SKM-1 treated with dmso at 0.1 percent for 144 hours (cell line): ENCODE results near the gene GAP43.
"Not testable (repeated sequence)": the region's sequence is repeated elsewhere in the genome, so short reads cannot be mapped to it uniquely, and the experiment has no call there.

Experiments used
- DNase-seq: peaks from one replicate; lab custom pipeline; 2025; ENCODE audit not compliant: unreplicated experiment; lab: John Stamatoyannopoulos, UW

The GAP43 gene

DNA sequence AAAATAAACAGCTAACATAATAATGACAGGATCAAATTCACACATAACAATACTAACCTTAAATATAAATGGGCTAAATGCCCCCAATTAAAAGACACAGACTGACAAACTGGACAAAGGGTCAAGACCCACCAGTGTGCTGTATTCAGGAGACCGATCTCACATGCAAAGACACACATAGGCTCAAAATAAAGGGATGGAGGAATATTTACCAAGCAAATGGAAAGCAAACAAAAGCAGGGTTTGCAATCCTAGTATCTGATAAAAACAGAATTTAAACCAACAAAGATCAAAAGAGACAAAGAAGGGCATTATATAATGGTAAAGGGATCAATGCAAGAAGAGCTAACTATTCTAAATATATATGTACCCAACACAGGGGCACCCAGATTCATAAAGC, 129.7 kb downstream of the GAP43 start:
- not testable (repeated sequence) for DNase-seq

GRCh38 chr3:115758076-115758763, 134.9 kb downstream of the GAP43 start:
- no peak for DNase-seq

GRCh38 chr3:115760716-115761115, 137.4 kb downstream of the GAP43 start:
- DNase-seq: no peak

- DNase-seq: no peak
These were observed 138.6 kb downstream of the GAP43 start for GRCh38 chr3:115761927-115762305.

DNA sequence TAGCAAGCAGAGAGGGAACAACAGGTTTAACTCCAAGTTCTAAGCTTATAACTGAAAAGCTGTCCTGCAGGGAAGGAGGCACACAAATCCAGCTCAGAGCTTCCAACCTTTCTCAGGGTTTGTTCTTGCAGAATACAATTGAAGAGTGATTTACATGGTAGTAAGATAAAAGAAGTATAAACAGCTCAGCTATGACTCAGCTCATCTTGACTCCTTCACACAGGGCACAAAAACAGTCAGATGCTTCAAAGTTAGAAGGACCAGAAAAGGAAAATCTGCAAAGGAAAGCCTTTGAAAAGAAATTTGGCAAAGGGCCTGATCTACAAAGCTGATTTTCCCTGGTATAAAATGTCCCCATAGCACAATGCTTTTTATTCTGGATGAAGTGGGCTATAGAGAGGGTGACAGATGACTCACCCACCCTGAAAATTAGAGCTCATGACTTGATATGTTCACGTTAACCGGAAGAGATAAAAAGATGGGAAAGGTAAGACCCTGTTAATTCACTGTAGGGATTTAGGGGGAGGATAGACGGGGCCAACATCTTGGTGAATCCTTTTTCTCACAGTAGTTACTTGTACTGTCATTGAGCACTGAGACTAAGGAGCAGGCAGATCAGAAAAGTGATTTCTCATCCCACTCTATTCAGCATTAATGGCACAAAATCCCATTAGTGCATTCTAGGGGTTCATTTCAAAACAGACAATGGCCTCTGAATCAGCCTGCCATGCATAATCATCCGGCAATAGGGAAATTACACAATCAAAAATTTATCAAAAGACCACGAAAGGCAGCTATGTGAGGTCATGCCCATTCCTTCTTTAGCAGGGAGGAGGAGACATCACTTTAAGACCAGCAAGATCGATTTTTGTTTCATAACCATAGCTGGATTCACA, 143.5 kb downstream of the GAP43 start:
- no peak for DNase-seq

GRCh38 chr3:115768661-115769060, 145.4 kb downstream of the GAP43 start:
- DNase-seq: no peak
